GM19238 (cell line): ENCODE results near the gene ARL16.
A peak's percentile ranks its signal among the peaks of the same experiment; 100 is the strongest.

ENCODE experiments used
- DNase-seq: peaks from one replicate; pipeline ENCODE4 v3.0.0; 2011; ENCODE audit warnings: low spot score; ENCODE audit not compliant: insufficient read length

Gene ARL16

GRCh38 chr17:81713004-81713555 is 29.5 kb upstream of the ARL16 start:
- no peak for DNase-seq

- DNase-seq = peak; percentile 50
Measured at GRCh38 chr17:81712468-81713003, 28.9 kb upstream of the ARL16 start.

GRCh38 chr17:81711814-81712467 is 28.3 kb upstream of the ARL16 start, which contains the start of gene SLC25A10:
Gene SLC25A10 (plus strand): TSS chr17:81712284. CDS start chr17:81712427, 143 bp downstream.
- peak; percentile 95 for DNase-seq

- no peak for DNase-seq
Measured at GRCh38 chr17:81710514-81711308, 27.1 kb upstream of the ARL16 start.

GRCh38 chr17:81708739-81709185 is 25.2 kb upstream of the ARL16 start:
- no peak for DNase-seq

- DNase-seq = no peak
Measured at GRCh38 chr17:81707725-81708646, 24.4 kb upstream of the ARL16 start.

GRCh38 chr17:81706757-81707624 is 23.4 kb upstream of the ARL16 start:
- no peak for DNase-seq

GRCh38 chr17:81706232-81706611 is 22.6 kb upstream of the ARL16 start:
- no peak for DNase-seq

GRCh38 chr17:81705518-81706231 is 22.1 kb upstream of the ARL16 start:
- no peak for DNase-seq

- no peak for DNase-seq
Measured at GRCh38 chr17:81703747-81704654, 20.4 kb upstream of the ARL16 start.

GRCh38 chr17:81702934-81703746 is 19.5 kb upstream of the ARL16 start, which contains the start of gene MRPL12:
Gene MRPL12 (plus strand): TSS chr17:81703367. CDS start chr17:81703502, 135 bp downstream.
- peak; percentile 100 for DNase-seq

- no peak for DNase-seq
Measured at GRCh38 chr17:81701288-81702071, 17.9 kb upstream of the ARL16 start.

GRCh38 chr17:81700353-81701287 is 17.0 kb upstream of the ARL16 start:
- no peak for DNase-seq

GRCh38 chr17:81697261-81698044 is 13.9 kb upstream of the ARL16 start:
- DNase-seq = no peak
